ENCODE results near the gene C11orf68. TPM values are rescaled to one million over a fixed set of nuclear protein-coding genes. Genes with fewer than 3 reads are reported as not detected.

The C11orf68 gene
- total and polyA plus RNA-seq, 9 of the 15 experiments (the other 6 are each of a cell fraction or from before 2014, with no cell fraction given): 3.6 to 35.9 (median 12.8) TPM

GRCh38 chr11:65890324-65891218 lies 28.3 kb downstream of the C11orf68 start, which contains the start of gene CCDC85B (continued):
- TF ChIP-seq YY1 (IDR thresholded peaks at IDR 0.05; ENCODE audit: borderline replicate concordance in 1 of 3, control insufficient read depth in 1 of 3, extremely low read depth in 1 of 3, insufficient read depth in 3 of 3, insufficient read length in 1 of 3, insufficient replicate concordance in 2 of 3, low read depth in 1 of 3, low read length in 2 of 3) (peak; percentile 32 to 78 (median 66)), CREB5 (CRISPR knock-in tag; IDR thresholded peaks at IDR 0.05) (no peak), POU5F1 (IDR thresholded peaks at IDR 0.05; ENCODE audit: borderline replicate concordance, low read depth, low read length, partially characterized antibody) (no peak), ZNF449 (CRISPR knock-in tag; IDR thresholded peaks at IDR 0.05) (0 out of 2 replicates have a peak, but pooled peaks have one; percentile 19), CBFA2T2 (conservative IDR thresholded peaks at IDR 0.05) (no peak), RBM25 (IDR thresholded peaks at IDR 0.05; ENCODE audit: low read depth, low read length, severe bottlenecking) (no peak), SPI1 (IDR thresholded peaks at IDR 0.05; ENCODE audit: borderline replicate concordance, low read depth, low read length) (no peak), MBD1 (CRISPR knock-in tag; IDR thresholded peaks at IDR 0.05) (no peak), JUN (IDR thresholded peaks at IDR 0.05; ENCODE audit: borderline replicate concordance, low read depth, low read length) (peak; percentile 33; the same call in 1 of the 2 replicates), JUN (CRISPR knock-in tag; IDR thresholded peaks at IDR 0.05; ENCODE audit: borderline replicate concordance) (no peak), ZBTB43 (CRISPR knock-in tag; IDR thresholded peaks at IDR 0.05) (no peak), GABPB1 (CRISPR knock-in tag; IDR thresholded peaks at IDR 0.05) (no peak; the same call in 1 of the 2 replicates), TRIM24 (IDR thresholded peaks at IDR 0.05) (peak in 1 of 2 experiments; percentile 38; a peak in 1 of 4 replicates), PHB (CRISPR knock-in tag; IDR thresholded peaks at IDR 0.05) (no peak), CHCHD3 (CRISPR knock-in tag; IDR thresholded peaks at IDR 0.05) (no peak), ZNF282 (CRISPR knock-in tag; IDR thresholded peaks at IDR 0.05) (0 out of 2 replicates have a peak, but pooled peaks have one; percentile 55), NFRKB (IDR thresholded peaks at IDR 0.05; ENCODE audit: low read depth) (no peak), HOMEZ (CRISPR knock-in tag; IDR thresholded peaks at IDR 0.05) (peak; percentile 40; the same call in 1 of the 2 replicates), MCM7 (IDR thresholded peaks at IDR 0.05) (no peak)
